HepG2 (cell line): ENCODE data around the gene LMF2. TPM values are rescaled to one million over a fixed set of nuclear protein-coding genes. Genes with fewer than 3 reads are reported as not detected.

ENCODE experiments used
- ARID3A ChIP-seq: IDR thresholded peaks from 2 replicates; pipeline ENCODE4 v1.6.1; 2012; ENCODE audit warnings: low read depth, low read length, improper control_type of control experiment
- ARNT2 ChIP-seq: sonication (generic); formaldehyde crosslinking; IDR thresholded peaks from 2 replicates; pipeline ENCODE4 v1.8.0; 2022; ENCODE audit warnings: mild to moderate bottlenecking, low read depth, missing genetic modification reagents, moderate library complexity
- ATF1 ChIP-seq: IDR thresholded peaks from 2 replicates; pipeline ENCODE4 v1.6.1; 2016; ENCODE audit warnings: mild to moderate bottlenecking, control low read depth
- BORCS8-MEF2B ChIP-seq: sonication (generic); formaldehyde crosslinking; IDR thresholded peaks from 2 replicates; pipeline ENCODE4 v1.8.0; 2022; ENCODE audit warnings: mild to moderate bottlenecking, missing genetic modification reagents
- CBX1 ChIP-seq: IDR thresholded peaks from one replicate; pipeline ENCODE4 v1.6.1; 2016; ENCODE audit warnings: antibody characterized with exemption, low read depth
- CSRNP2 ChIP-seq: sonication (generic); formaldehyde crosslinking; conservative IDR thresholded peaks from 2 replicates; pipeline ENCODE4 v1.8.0; 2022; ENCODE audit warnings: low read depth, missing genetic modification reagents
- CTCF ChIP-seq: sonication (generic); formaldehyde crosslinking; IDR thresholded peaks from 2 replicates; pipeline ENCODE4 v1.5.0; 2020; ENCODE audit warnings: mild to moderate bottlenecking, missing genetic modification reagents, moderate library complexity
- FIP1L1 ChIP-seq: fragments of 200-400 bp; formaldehyde crosslinking; IDR thresholded peaks from 2 replicates; pipeline ENCODE4 v1.6.1; 2018; ENCODE audit warnings: low read depth, mild to moderate bottlenecking, low read length, moderate library complexity, borderline replicate concordance; ENCODE audit not compliant: insufficient read depth
- HES4 ChIP-seq: sonication (generic); formaldehyde crosslinking; IDR thresholded peaks from 2 replicates; pipeline ENCODE4 v1.9.0; 2021; ENCODE audit warnings: mild to moderate bottlenecking, missing genetic modification reagents, borderline replicate concordance
- KDM2A ChIP-seq: sonication (generic); formaldehyde crosslinking; IDR thresholded peaks from 2 replicates; pipeline ENCODE4 v1.4.0; 2020; ENCODE audit warnings: low read depth, missing genetic modification reagents, borderline replicate concordance
- KLF16 ChIP-seq, 2 experiments: sonication (generic) in 1 of 2; formaldehyde crosslinking in 1 of 2; IDR thresholded peaks; 2 replicates each; pipeline versions ENCODE4 v1.6.1 to v1.8.0; 2016 to 2023; ENCODE audit warnings: missing genetic modification reagents in 2 of 2, missing compliant biosample characterization in 1 of 2
- NBN ChIP-seq: fragments of 450-650 bp; conservative IDR thresholded peaks from 2 replicates; pipeline ENCODE4 v1.6.1; 2017
- NCOA1 ChIP-seq: sonication (generic); formaldehyde crosslinking; IDR thresholded peaks from 2 replicates; pipeline ENCODE4 v1.9.0; 2021; ENCODE audit warnings: missing genetic modification reagents
- NFIC ChIP-seq: IDR thresholded peaks from 2 replicates; pipeline ENCODE4 v1.6.1; 2012; ENCODE audit warnings: mild to moderate bottlenecking, low read length, inconsistent platforms
- PLRG1 ChIP-seq: fragments of 450-650 bp; conservative IDR thresholded peaks from 2 replicates; pipeline ENCODE4 v1.6.1; 2016
- RNF219 ChIP-seq: sonication (generic); formaldehyde crosslinking; IDR thresholded peaks from 2 replicates; pipeline ENCODE4 v1.5.0; 2020; ENCODE audit warnings: mild to moderate bottlenecking, missing genetic modification reagents
- SMAD9 ChIP-seq: sonication (generic); formaldehyde crosslinking; IDR thresholded peaks from 2 replicates; pipeline ENCODE4 v1.5.1; 2020; ENCODE audit warnings: mild to moderate bottlenecking, missing genetic modification reagents
- TP53 ChIP-seq: sonication (generic); formaldehyde crosslinking; conservative IDR thresholded peaks from 2 replicates; pipeline ENCODE4 v1.4.0; 2020; ENCODE audit warnings: missing genetic modification reagents
- ZNF329 ChIP-seq: sonication (generic); formaldehyde crosslinking; IDR thresholded peaks from 2 replicates; pipeline ENCODE4 v1.9.0; 2021; ENCODE audit warnings: low read depth, mild to moderate bottlenecking, missing genetic modification reagents
- ZNF382 ChIP-seq: sonication (generic); formaldehyde crosslinking; IDR thresholded peaks from 2 replicates; pipeline ENCODE4 v1.5.0; 2020; ENCODE audit warnings: missing genetic modification reagents, mild to moderate bottlenecking, borderline replicate concordance
- ZNF616 ChIP-seq: sonication (generic); formaldehyde crosslinking; IDR thresholded peaks from 2 replicates; pipeline ENCODE4 v1.5.0; 2020; ENCODE audit warnings: low read depth, mild to moderate bottlenecking, missing genetic modification reagents
- ZNF660 ChIP-seq: sonication (generic); formaldehyde crosslinking; IDR thresholded peaks from 2 replicates; pipeline ENCODE4 v1.5.1; 2020; ENCODE audit warnings: mild to moderate bottlenecking, low read depth, missing genetic modification reagents, borderline replicate concordance
- ZNF839 ChIP-seq: sonication (generic); formaldehyde crosslinking; IDR thresholded peaks from 2 replicates; pipeline ENCODE4 v1.4.0; 2020; ENCODE audit warnings: missing genetic modification reagents, mild to moderate bottlenecking, borderline replicate concordance
- polyA plus RNA-seq, 8 experiments: library from polyadenylated mRNA; depleted of rRNA in 3 of 8; stranded (reverse) in 7 of 8; unstranded in 1 of 8; fragments of >200 nt; fragmentation: Illumina TruSeq in 4 of 8; extraction: Trizol in 4 of 8; gene quantifications; 2 replicates each; pipeline versions ENCODE4 v1.2.1 to v1.2.3, GENCODE V29; 2011 to 2016; ENCODE audit warnings: low read depth in 4 of 8, missing spikeins in 1 of 8, mixed read lengths in 1 of 8; ENCODE audit not compliant: insufficient read depth in 1 of 8
- total RNA-seq, 5 experiments: library from RNA; depleted of rRNA; stranded (reverse); fragments of >200 nt; fragmentation: Illumina TruSeq; extraction: Trizol; gene quantifications; 2 replicates each; pipeline ENCODE4 v1.2.3, GENCODE V29; 2016; ENCODE audit warnings: low read depth in 1 of 5

The LMF2 gene
- total and polyA plus RNA-seq, 2 of the 13 experiments (the other 11 are each of a cell fraction or from before 2014, with no cell fraction given) = 23.3 to 30.6 TPM

- TF ChIP-seq ARNT2 (CRISPR knock-in tag) (0 out of 2 replicates have a peak, but pooled peaks have one; percentile 12), ATF1 (CRISPR knock-in tag) (no peak), RNF219 (CRISPR knock-in tag) (no peak), ZNF382 (no peak), SMAD9 (no peak), TP53 (CRISPR knock-in tag) (no peak), KDM2A (peak; percentile 35), ZNF329 (0 out of 2 replicates have a peak, but pooled peaks have one; percentile 0), PLRG1 (no peak), BORCS8-MEF2B (CRISPR knock-in tag) (peak; percentile 57; the same call in 1 of the 2 replicates), NCOA1 (CRISPR knock-in tag) (0 out of 2 replicates have a peak, but pooled peaks have one; percentile 11), HES4 (no peak), NFIC (no peak), NBN (no peak), ARID3A (no peak), KLF16 (CRISPR knock-in tag; IDR thresholded peaks at IDR 0.05) (no peak), ZNF839 (CRISPR knock-in tag) (no peak), CBX1 (no peak), FIP1L1 (no peak), CTCF (no peak), ZNF616 (no peak), CSRNP2 (CRISPR knock-in tag) (no peak), ZNF660 (CRISPR knock-in tag) (no peak)
Observed at GRCh38 chr22:50529416-50529896, 22.0 kb upstream of the LMF2 start (continued).
